Measurements from ENCODE around the gene IPMK.
A peak's percentile ranks its signal among the peaks of the same experiment; 100 is the strongest.

Gene IPMK

DNA sequence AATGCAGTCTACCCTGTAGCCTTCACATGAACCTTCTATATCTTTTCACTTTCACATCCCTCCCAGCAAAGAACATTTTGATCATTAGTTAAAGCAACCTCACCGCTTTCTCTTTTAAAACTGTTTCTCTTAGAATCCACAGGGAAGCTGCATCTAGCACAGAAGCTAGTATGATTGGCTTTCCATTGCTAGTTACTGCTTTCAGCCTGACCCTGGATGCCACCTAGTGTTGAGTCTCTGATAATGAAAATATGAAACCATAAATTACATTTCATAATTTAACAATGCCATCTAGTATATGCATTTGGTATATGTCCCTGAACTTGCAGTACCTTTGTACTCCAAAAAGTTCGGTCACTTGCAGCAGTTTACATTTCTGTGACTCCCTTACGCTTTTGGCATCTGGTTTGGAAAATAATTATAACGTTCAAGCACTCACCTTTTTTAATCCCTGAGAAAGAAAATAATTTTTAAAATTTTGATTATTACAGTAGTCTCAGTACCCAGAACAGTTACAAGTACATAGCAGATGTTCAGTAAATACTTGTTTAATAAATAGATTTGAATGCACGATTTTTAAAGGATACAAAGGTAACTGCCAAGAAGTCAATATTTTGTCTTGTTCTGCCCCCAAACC lies 24.0 kb upstream of the IPMK start:
- DNase-seq (ENCODE audit: extremely low read depth, insufficient read length), result no peak

DNA sequence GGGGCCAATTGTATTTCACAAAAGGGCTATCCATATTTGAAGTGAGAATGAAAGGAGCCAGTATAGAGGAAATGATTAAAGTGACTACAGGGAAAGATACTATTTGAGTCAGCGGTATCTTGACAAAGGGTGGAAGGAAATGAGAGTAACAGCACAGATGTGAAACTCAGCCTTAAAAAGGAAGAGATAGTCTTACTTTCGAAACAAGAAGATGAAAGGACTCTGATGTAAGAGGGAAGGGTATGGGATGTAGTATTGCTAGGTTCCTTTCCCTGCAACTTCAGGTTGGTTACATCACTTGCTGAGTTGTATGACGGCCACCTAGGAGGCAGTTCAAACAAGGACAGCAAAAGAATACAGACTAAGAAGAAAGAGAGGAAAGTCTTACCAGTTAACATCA lies 14.9 kb upstream of the IPMK start:
- Histone ChIP-seq H3K27me3 (replicated peaks; ENCODE audit: control insufficient read depth, insufficient read depth, low read length) (no peaks in the 10 kb centered on the region), H3K4me3 (replicated peaks; ENCODE audit: low read depth, low read length) (no peak overlapping the region), H3K36me3 (ENCODE audit: control insufficient read depth, insufficient read depth, low read length) (no peaks in the 10 kb centered on the region; the same call in 1 of the 2 replicates)
- DNase-seq (ENCODE audit: extremely low read depth, insufficient read length), result peak; percentile 59
- no peak for TF ChIP-seq CTCF (IDR thresholded peaks at IDR 0.05; ENCODE audit: insufficient read depth, low read length, poor library complexity, severe bottlenecking)

More for the DNA sequence above, 24.0 kb upstream of the IPMK start:
- Histone ChIP-seq H3K27me3 (replicated peaks; ENCODE audit: control insufficient read depth, insufficient read depth, low read length) (no peaks in the 10 kb centered on the region), H3K4me3 (replicated peaks; ENCODE audit: low read depth, low read length) (no peak overlapping the region), H3K36me3 (ENCODE audit: control insufficient read depth, insufficient read depth, low read length) (no peaks in the 10 kb centered on the region)
- peak; percentile 62 for TF ChIP-seq CTCF (IDR thresholded peaks at IDR 0.05; ENCODE audit: insufficient read depth, low read length, poor library complexity, severe bottlenecking)

GRCh38 chr10:58281092-58281752 lies 13.5 kb upstream of the IPMK start:
- no peaks in the 10 kb centered on the region; the same call in 1 of the 2 replicates for H3K36me3 ChIP-seq (ENCODE audit: control insufficient read depth, insufficient read depth, low read length)
- DNase-seq (ENCODE audit: extremely low read depth, insufficient read length), result no peak
- H3K4me3 ChIP-seq (replicated peaks; ENCODE audit: low read depth, low read length), result no peak overlapping the region
- no peak for TF ChIP-seq CTCF (IDR thresholded peaks at IDR 0.05; ENCODE audit: insufficient read depth, low read length, poor library complexity, severe bottlenecking)
- H3K27me3 ChIP-seq (replicated peaks; ENCODE audit: control insufficient read depth, insufficient read depth, low read length), result no peaks in the 10 kb centered on the region

GRCh38 chr10:58280477-58280876 lies 12.8 kb upstream of the IPMK start:
- H3K27me3 ChIP-seq (replicated peaks; ENCODE audit: control insufficient read depth, insufficient read depth, low read length), result no peaks in the 10 kb centered on the region
- no peaks in the 10 kb centered on the region; the same call in 1 of the 2 replicates for H3K36me3 ChIP-seq (ENCODE audit: control insufficient read depth, insufficient read depth, low read length)
- H3K4me3 ChIP-seq (replicated peaks; ENCODE audit: low read depth, low read length), result no peak overlapping the region
- no peak for TF ChIP-seq CTCF (IDR thresholded peaks at IDR 0.05; ENCODE audit: insufficient read depth, low read length, poor library complexity, severe bottlenecking)
- no peak for DNase-seq (ENCODE audit: extremely low read depth, insufficient read length)

- DNase-seq (ENCODE audit: extremely low read depth, insufficient read length), result no peak
- no peak overlapping the region for H3K4me3 ChIP-seq (replicated peaks; ENCODE audit: low read depth, low read length)
- no peaks in the 10 kb centered on the region; the same call in 1 of the 2 replicates for H3K36me3 ChIP-seq (ENCODE audit: control insufficient read depth, insufficient read depth, low read length)
- H3K27me3 ChIP-seq (replicated peaks; ENCODE audit: control insufficient read depth, insufficient read depth, low read length), result no peaks in the 10 kb centered on the region
- TF ChIP-seq CTCF (IDR thresholded peaks at IDR 0.05; ENCODE audit: insufficient read depth, low read length, poor library complexity, severe bottlenecking), result no peak
These were observed 11.2 kb upstream of the IPMK start for GRCh38 chr10:58278962-58279307.
